UCSD-AML1 (cell line): ENCODE results near the gene KIAA0408.
"Not testable (repeated sequence)": the region's sequence is repeated elsewhere in the genome, so short reads cannot be mapped to it uniquely, and the experiment has no call there.

ENCODE experiments used
- DNase-seq: peaks from one replicate; lab custom pipeline; 2025; ENCODE audit not compliant: unreplicated experiment; lab: John Stamatoyannopoulos, UW

The KIAA0408 gene

GRCh38 chr6:127464161-127464880 lies 5.1 kb upstream of the KIAA0408 start:
- DNase-seq: no peak

DNA sequence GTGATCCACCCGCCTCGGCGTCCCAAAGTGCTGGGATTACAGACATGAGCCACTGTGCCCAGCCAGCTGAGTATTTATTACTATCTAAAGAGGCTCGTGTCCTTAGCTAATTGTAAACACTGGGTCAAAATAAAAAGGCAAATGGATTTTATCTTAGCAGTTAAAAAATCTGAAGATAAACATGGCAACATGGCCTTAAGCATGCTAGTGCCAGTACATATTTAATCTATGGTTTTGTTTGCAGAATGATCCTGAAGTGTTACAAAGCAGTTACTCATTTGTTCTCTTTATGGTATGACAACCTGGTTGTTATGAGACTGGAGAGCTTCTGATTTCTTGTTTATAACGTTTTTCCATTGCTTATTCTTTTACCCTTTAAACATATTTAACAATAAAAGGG lies 3.9 kb upstream of the KIAA0408 start:
- no peak for DNase-seq

- no peak for DNase-seq
Measured at GRCh38 chr6:127462376-127462775, 3.2 kb upstream of the KIAA0408 start.

GRCh38 chr6:127460465-127460864 lies 1.3 kb upstream of the KIAA0408 start:
- no peak for DNase-seq

GRCh38 chr6:127458817-127459216 lies 372 bp downstream of the KIAA0408 start:
- DNase-seq: no peak

GRCh38 chr6:127458222-127458621 lies 967 bp downstream of the KIAA0408 start:
- DNase-seq: no peak

DNA sequence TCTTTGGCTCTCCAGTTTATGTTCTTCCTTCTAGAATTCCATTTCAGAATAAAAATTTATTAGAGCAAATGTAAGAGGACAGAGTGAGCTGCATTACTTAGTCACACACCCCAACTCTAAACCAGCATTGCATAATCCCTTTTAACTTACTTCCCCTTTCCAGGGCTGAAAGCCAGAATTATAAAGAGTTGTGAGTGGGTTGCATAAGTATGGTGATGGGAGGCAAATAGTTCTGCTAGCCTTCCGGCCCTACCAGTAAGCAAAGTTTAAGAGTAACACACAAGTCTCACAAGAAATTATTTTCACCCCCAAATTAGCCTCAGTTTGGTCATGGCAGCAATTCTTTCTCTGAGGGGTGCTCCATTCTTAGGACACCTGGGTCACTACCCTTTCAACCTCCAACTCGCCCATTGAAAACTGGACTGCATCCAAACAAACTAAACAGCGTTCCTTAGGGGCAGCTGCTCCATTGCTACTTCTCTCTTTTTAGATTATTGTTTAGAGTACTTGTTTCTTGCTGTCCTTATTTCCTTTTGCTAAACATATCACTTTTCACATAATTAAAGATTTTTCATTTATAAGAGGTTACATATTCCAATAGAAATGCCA lies 1.6 kb downstream of the KIAA0408 start:
- DNase-seq: peak; percentile 8

GRCh38 chr6:127456465-127456864 lies 2.7 kb downstream of the KIAA0408 start:
- DNase-seq: no peak

DNA sequence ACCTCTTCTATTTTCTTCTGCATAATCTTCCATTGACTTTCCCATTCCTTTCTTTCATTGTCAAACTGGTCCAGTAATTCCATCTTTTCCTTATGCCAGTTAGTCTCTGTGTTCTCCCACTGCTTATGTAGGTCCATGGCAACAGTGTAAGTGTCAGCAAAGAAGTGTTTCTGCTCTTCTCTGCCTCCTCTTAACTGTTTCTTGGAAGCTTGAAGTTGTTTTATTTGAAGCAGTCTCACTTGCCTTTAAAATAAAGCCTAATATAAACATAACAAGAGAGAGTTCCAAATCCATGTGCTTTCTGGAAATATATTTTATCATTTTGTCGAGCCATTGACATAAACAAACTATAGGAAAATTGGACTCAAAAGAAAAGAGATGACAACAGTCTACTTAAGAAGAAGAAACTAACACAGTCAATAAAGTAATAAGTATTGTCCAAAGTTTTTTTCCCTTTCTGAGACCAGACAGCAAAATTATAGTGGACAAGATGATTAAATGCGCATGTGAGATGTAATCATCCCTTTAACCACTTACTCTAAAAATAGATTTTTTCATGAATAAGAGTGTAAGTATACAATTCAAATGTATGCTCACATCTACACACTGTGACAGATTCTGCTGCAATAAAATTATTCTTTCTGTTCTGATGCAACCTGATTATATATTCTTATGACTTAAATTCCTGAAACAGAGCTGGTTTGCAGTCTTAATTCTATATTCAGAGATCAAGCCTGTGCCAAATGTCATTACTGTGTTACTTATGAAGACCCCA lies 5.2 kb downstream of the KIAA0408 start:
- DNase-seq: no peak

DNA sequence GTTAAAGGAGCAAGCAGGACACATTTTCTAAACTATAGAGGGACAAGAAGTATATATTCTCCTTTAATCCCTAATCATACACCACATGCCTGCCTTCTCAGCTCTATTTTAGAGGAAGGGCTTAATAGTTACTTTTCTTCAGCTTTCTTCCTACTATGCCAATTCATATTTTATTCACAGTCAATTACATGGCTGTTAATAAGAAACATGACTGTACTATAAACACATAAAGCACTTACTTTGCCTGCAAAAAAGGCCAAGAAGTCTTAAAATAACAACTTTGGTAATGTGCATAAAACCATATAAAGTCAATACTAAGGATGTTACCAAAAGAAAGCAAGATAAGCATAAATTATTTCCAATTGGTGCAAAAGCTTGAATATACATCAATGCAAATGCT lies 6.4 kb downstream of the KIAA0408 start:
- DNase-seq: no peak

GRCh38 chr6:127451388-127451787 lies 7.8 kb downstream of the KIAA0408 start:
- DNase-seq: no peak

DNA sequence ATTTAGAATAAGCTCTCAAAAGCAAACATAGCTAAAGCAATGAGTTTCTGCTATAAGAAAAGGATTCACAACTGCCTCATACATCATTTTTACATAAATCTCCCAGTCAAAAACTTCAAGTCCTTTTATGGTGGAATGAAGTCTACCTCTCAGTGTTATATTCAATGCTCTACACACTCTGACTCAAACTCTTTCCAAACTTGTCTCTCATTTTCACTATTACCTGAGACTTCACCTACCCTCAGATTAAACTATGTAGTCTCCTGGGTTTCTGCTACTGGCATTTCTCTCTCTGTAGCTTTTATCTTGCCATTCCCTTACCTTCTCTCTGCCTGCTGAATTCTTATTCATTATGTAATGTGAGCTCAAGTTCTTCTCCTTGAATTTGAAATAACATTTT lies 11.4 kb downstream of the KIAA0408 start:
- no peak for DNase-seq

DNA sequence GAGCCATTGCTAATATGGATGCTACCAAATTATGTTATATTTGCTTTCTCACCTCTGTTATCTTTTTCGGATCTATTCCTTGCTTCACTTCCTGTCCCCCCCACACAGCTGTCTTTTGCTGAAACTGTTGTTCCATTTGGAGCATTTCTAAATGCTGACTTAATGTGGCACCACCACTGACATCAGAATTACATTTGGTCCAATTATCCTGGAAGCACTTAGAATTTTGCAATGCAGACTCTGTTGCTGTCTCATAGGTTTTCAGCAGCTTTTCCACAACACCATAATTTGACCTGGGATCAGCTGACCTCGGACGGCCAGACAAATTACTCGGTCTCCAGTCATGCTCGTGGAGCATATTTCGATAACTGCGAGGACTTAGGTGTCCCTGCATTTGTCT lies 12.8 kb downstream of the KIAA0408 start:
- DNase-seq: no peak

- DNase-seq: no peak
Measured at GRCh38 chr6:127441881-127442280, 17.3 kb downstream of the KIAA0408 start.

DNA sequence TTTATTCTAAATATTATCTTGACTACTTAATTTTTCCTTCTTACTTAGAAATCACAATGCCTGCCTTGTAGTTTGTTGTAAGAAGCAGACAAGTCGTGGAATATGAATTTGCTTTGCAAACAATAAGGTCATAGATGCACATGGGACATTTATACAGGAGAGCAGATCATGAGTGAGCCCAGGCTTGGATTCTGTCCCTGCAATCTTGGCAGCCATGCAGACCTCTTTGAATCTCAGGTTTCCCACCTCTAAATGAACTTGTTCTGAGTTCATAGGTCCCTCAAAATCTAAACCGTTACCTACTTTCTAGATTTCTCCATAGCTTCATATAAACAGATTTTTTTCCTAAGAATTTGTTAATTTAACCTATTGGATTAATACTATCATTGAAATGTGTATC lies 19.5 kb downstream of the KIAA0408 start:
- DNase-seq: no peak

DNA sequence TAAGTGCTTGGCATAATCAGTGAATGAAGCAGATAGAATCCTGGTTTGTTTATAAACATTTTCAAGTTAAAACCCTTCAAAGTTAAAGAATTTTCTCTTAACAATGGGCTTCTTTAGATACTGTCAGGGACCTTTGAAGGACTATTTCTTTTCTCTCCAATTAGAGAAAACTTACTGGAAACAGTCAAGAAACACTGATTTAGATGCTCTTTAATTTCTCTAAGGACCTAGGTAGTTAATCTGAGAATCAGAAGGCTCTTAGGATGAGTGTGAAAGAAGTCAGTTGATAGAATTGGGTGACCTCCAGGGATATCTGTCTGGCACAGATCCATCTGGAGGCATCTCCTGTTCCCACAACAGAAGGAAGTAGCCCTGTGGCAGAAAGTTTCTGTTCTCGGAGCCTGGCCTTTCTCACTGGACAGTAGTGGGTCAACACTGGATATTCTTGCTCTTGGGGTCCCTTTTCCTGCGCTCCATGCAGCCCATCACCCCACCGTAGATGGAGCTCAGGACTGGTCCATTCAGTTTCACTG lies 22.5 kb downstream of the KIAA0408 start:
- DNase-seq: no peak

GRCh38 chr6:127435626-127436220 lies 23.5 kb downstream of the KIAA0408 start:
- no peak for DNase-seq

GRCh38 chr6:127434651-127435050 lies 24.5 kb downstream of the KIAA0408 start:
- DNase-seq: no peak

- not testable (repeated sequence) for DNase-seq
Measured at GRCh38 chr6:127428562-127428961, 30.6 kb downstream of the KIAA0408 start.

DNA sequence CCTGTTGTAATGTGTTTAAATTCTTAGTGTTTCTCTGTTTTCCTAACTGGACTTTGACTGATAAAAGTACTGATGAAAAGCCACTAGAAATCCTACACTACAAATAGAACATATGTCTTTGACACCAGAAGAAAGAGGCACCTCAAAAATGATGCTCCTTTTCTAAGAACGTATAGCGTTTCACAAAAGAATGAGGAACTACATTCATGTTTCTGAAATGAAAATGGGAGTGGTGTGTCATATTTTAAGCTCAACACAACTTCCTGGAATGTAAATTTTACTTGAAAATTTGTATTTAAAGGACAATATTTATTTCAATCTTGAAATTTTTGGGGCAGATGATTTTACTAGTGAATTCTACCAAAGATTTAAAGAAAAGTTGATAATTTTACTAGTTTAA lies 35.3 kb downstream of the KIAA0408 start:
- no peak for DNase-seq

- DNase-seq: not testable (repeated sequence)
Measured at GRCh38 chr6:127421164-127421563, 38.0 kb downstream of the KIAA0408 start.
